K562 (cell line): ENCODE results near the gene CNOT10. TPM values are rescaled to one million over a fixed set of nuclear protein-coding genes. Genes with fewer than 3 reads are reported as not detected.

Experiments used
- ARID4B ChIP-seq: sonication (generic); formaldehyde crosslinking; IDR thresholded peaks from 2 replicates; pipeline ENCODE4 v1.8.0; 2022; ENCODE audit warnings: mild to moderate bottlenecking, missing genetic modification reagents
- ASH1L ChIP-seq: fragments of 450-650 bp; IDR thresholded peaks from 2 replicates; pipeline ENCODE4 v1.6.1; 2018; ENCODE audit warnings: borderline replicate concordance, mild to moderate bottlenecking, low read depth; ENCODE audit not compliant: partially characterized antibody
- ATF1 ChIP-seq, 2 experiments: fragments of 450-650 bp in 1 of 2; IDR thresholded peaks; 2 replicates each; pipeline ENCODE4 v1.6.1; 2016; ENCODE audit warnings: missing compliant biosample characterization in 1 of 2, missing genetic modification characterization in 1 of 2
- CHD7 ChIP-seq: fragments of 200-600 bp; sonication (generic); IDR thresholded peaks from one replicate; pipeline ENCODE4 v1.6.1; 2012; ENCODE audit warnings: mild to moderate bottlenecking, low read depth, low read length, inconsistent platforms
- CTBP1 ChIP-seq: fragments of 450-650 bp; IDR thresholded peaks from 2 replicates; pipeline ENCODE4 v1.6.1; 2016; ENCODE audit warnings: borderline replicate concordance
- GABPB2 ChIP-seq: fragments of 250-450 bp; sonication (Bioruptor Pico); conservative IDR thresholded peaks from 2 replicates; pipeline ENCODE4 v1.5.1; 2021; ENCODE audit warnings: mild to moderate bottlenecking
- GATA2 ChIP-seq: sonication (generic); formaldehyde crosslinking; IDR thresholded peaks from 2 replicates; pipeline ENCODE4 v1.4.0; 2020; ENCODE audit warnings: mild to moderate bottlenecking, missing genetic modification reagents
- KAT8 ChIP-seq: fragments of 450-650 bp; IDR thresholded peaks from 2 replicates; pipeline ENCODE4 v1.6.1; 2016; ENCODE audit warnings: low read depth, mild to moderate bottlenecking
- PTRF ChIP-seq: fragments of 450-650 bp; IDR thresholded peaks from 2 replicates; pipeline ENCODE4 v1.6.1; 2016; ENCODE audit warnings: mild to moderate bottlenecking, missing genetic modification characterization, missing compliant biosample characterization
- SIN3A ChIP-seq, 2 experiments: fragments of 150-350 bp in 1 of 2; IDR thresholded peaks; 2 replicates each; pipeline ENCODE4 v1.6.1; 2011 to 2016; ENCODE audit warnings: borderline replicate concordance in 2 of 2, low read depth in 2 of 2, low read length in 2 of 2, mild to moderate bottlenecking in 2 of 2, moderate library complexity in 2 of 2; ENCODE audit not compliant: control insufficient read depth in 1 of 2
- SMC3 ChIP-seq: conservative IDR thresholded peaks from 2 replicates; pipeline ENCODE4 v1.6.1; 2011; ENCODE audit warnings: low read depth, low read length, improper control_type of control experiment; ENCODE audit not compliant: insufficient read depth
- polyA plus RNA-seq, 8 experiments: library from polyadenylated mRNA; depleted of rRNA in 4 of 8; stranded (reverse) in 5 of 8; unstranded in 3 of 8; fragments of >200 nt; fragmentation: Nextera tagmentation in 2 of 8; fragmentation: Illumina TruSeq in 1 of 8; extraction: Ambion mirVana in 2 of 8; extraction: Trizol in 1 of 8; gene quantifications; 2 replicates each; pipeline versions ENCODE4 v1.2.1 to v1.2.3, GENCODE V29; 2011 to 2014; ENCODE audit warnings: inconsistent platforms in 1 of 8, missing spikeins in 1 of 8
- total RNA-seq, 7 experiments: library from RNA; depleted of rRNA in 6 of 7; stranded (reverse); fragments of >200 nt in 6 of 7; fragmentation: Illumina TruSeq in 2 of 7; extraction: Trizol in 2 of 7; gene quantifications; 2 replicates each; pipeline versions ENCODE4 v1.2.1 to v1.2.3, GENCODE V29; 2011 to 2021; ENCODE audit warnings: low replicate concordance in 1 of 7

Gene CNOT10
- total and polyA plus RNA-seq, 9 of the 15 experiments (the other 6 are each of a cell fraction or from before 2014, with no cell fraction given) = 35.7 to 114 (median 81.9) TPM

- peak; percentile 57; the same call in 1 of the 2 replicates for TF ChIP-seq ARID4B (CRISPR knock-in tag)
- TF ChIP-seq GABPB2 = no peak
- peak; percentile 63 to 93; a peak in 2 of 4 replicates for TF ChIP-seq SIN3A (IDR thresholded peaks at IDR 0.05; ENCODE audit: borderline replicate concordance in 2 of 2, control insufficient read depth in 1 of 2, low read depth in 2 of 2, low read length in 2 of 2)
- TF ChIP-seq CHD7 = no peak
- TF ChIP-seq ATF1 (CRISPR knock-in tag; IDR thresholded peaks at IDR 0.05) = no peak
- TF ChIP-seq ATF1 (tag; IDR thresholded peaks at IDR 0.05) = peak; percentile 94
- no peak for TF ChIP-seq KAT8
- peak; percentile 77 for TF ChIP-seq ASH1L
- no peak for TF ChIP-seq SMC3
- no peak for TF ChIP-seq GATA2 (CRISPR knock-in tag)
- TF ChIP-seq PTRF = no peak
- peak; percentile 96 for TF ChIP-seq CTBP1
Measured at GRCh38 chr3:32684800-32685542, at the start of gene CNOT10 (continued).
